H1 (cell line): ENCODE measurements around the gene KRTAP5-8. TPM values are rescaled to one million over a fixed set of nuclear protein-coding genes. Genes with fewer than 3 reads are reported as not detected.
A peak's percentile ranks its signal among the peaks of the same experiment; 100 is the strongest.
"Not testable (repeated sequence)": the region's sequence is repeated elsewhere in the genome, so short reads cannot be mapped to it uniquely, and the experiment has no call there.

ENCODE experiments used
- CTCF ChIA-PET: fragments of 300-600 bp; sonication (Branson Sonifier 250); formaldehyde crosslinking; loops from one replicate; lab custom pipeline; 2021; ENCODE audit not compliant: partially characterized antibody; lab: Charles Lee
- POLR2A ChIA-PET: fragments of 300-600 bp; sonication (Branson Sonifier 250); formaldehyde crosslinking; loops from one replicate; lab custom pipeline; 2021; ENCODE audit warnings: inconsistent platforms; ENCODE audit not compliant: partially characterized antibody; lab: Charles Lee
- DNase-seq, 2 experiments: peaks; one replicate each; pipeline versions ENCODE4 v3.0.0 to v3.0.0-alpha.2; 2010 to 2022; ENCODE audit warnings: low spot score in 2 of 2, low read depth in 1 of 2, mixed read lengths in 1 of 2
- FAIRE-seq: peaks from 2 replicates; lab custom pipeline; 2011; peaks lifted over from hg19 to GRCh38; lab: Jason Lieb, UNC
- H2AFZ ChIP-seq: 2 replicates; pipeline ENCODE4 v1.8.1; 2012; ENCODE audit warnings: low read length, inconsistent platforms
- H2AK5ac ChIP-seq: 2 replicates; pipeline ENCODE4 v1.6.1; 2013; ENCODE audit warnings: low read depth, low read length
- H2BK120ac ChIP-seq: replicated peaks from 2 replicates; pipeline ENCODE3; 2013; ENCODE audit warnings: low read depth, low read length, inconsistent platforms
- H2BK12ac ChIP-seq: 2 replicates; pipeline ENCODE4 v1.6.1; 2013; ENCODE audit warnings: low read depth, low read length
- H2BK15ac ChIP-seq: 2 replicates; pipeline ENCODE4 v1.6.1; 2013; ENCODE audit warnings: low read length
- H2BK20ac ChIP-seq: 2 replicates; pipeline ENCODE4 v1.6.1; 2013; ENCODE audit warnings: low read length
- H2BK5ac ChIP-seq: 2 replicates; pipeline ENCODE4 v1.6.1; 2013; ENCODE audit warnings: low read depth, low read length
- H3K14ac ChIP-seq: 2 replicates; pipeline ENCODE4 v1.6.1; 2013; ENCODE audit warnings: inconsistent platforms; ENCODE audit not compliant: insufficient read length
- H3K18ac ChIP-seq: 2 replicates; pipeline ENCODE4 v1.6.1; 2013; ENCODE audit warnings: low read length; ENCODE audit errors: extremely low read depth
- H3K23ac ChIP-seq: 2 replicates; pipeline ENCODE4 v1.6.1; 2013; ENCODE audit warnings: inconsistent platforms; ENCODE audit not compliant: insufficient read length
- H3K23me2 ChIP-seq: 2 replicates; pipeline ENCODE4 v1.6.1; 2013; ENCODE audit warnings: low read depth, low read length
- H3K27ac ChIP-seq: 2 replicates; pipeline ENCODE4 v1.6.1; 2011; ENCODE audit warnings: low read depth, low read length, inconsistent platforms
- H3K27me3 ChIP-seq, 4 experiments: replicated peaks in 1 of 4; 1 replicate in 1 of 4; 2 replicates in 3 of 4; pipeline versions ENCODE4 v1.6.1 to v1.8.1; 2011 to 2013; ENCODE audit warnings: low read length in 3 of 4, mild to moderate bottlenecking in 3 of 4, inconsistent platforms in 2 of 4, mixed read lengths in 2 of 4, moderate library complexity in 1 of 4; ENCODE audit not compliant: control insufficient read depth in 3 of 4, insufficient read depth in 3 of 4; ENCODE audit errors: extremely low read depth in 1 of 4
- H3K36me3 ChIP-seq, 4 experiments: 2 replicates each; pipeline versions ENCODE4 v1.6.1 to v1.8.1; 2011 to 2013; ENCODE audit warnings: mild to moderate bottlenecking in 4 of 4, low read length in 3 of 4, moderate library complexity in 2 of 4, control low read depth in 1 of 4, inconsistent platforms in 1 of 4; ENCODE audit not compliant: insufficient read depth in 4 of 4, control insufficient read depth in 2 of 4
- H3K4ac ChIP-seq: replicated peaks from 2 replicates; pipeline ENCODE3; 2013; ENCODE audit warnings: low read length, low read depth, mixed read lengths, inconsistent platforms; ENCODE audit not compliant: insufficient read length
- H3K4me1 ChIP-seq, 4 experiments: replicated peaks in 1 of 4; 1 replicate in 1 of 4; 2 replicates in 3 of 4; pipeline versions ENCODE4 v1.6.1 to v1.8.1; 2011 to 2013; ENCODE audit warnings: low read length in 3 of 4, inconsistent platforms in 2 of 4, mixed read lengths in 1 of 4; ENCODE audit not compliant: insufficient read depth in 4 of 4, control insufficient read depth in 3 of 4
- H3K4me2 ChIP-seq, 2 experiments: 2 replicates each; pipeline versions ENCODE4 v1.6.1 to v1.8.1; 2011 to 2013; ENCODE audit warnings: low read depth in 2 of 2, low read length in 2 of 2, control low read depth in 1 of 2, inconsistent platforms in 1 of 2, mild to moderate bottlenecking in 1 of 2; ENCODE audit not compliant: insufficient read depth in 1 of 2
- H3K4me3 ChIP-seq, 4 experiments: fragments of 200-600, 300-600 bp in 1 of 4; sonication (generic), shearing (Covaris generic), sonication (Bioruptor Twin) in 1 of 4; 2 replicates each; pipeline versions ENCODE4 v1.5.1 to v1.8.1; 2011 to 2016; ENCODE audit warnings: low read length in 4 of 4, low read depth in 3 of 4, control low read depth in 2 of 4, inconsistent platforms in 2 of 4, mild to moderate bottlenecking in 2 of 4, mixed read lengths in 1 of 4, moderate library complexity in 1 of 4; ENCODE audit not compliant: insufficient read depth in 2 of 4; ENCODE audit errors: extremely low read depth in 1 of 4
- H3K56ac ChIP-seq: replicated peaks from 2 replicates; pipeline ENCODE3; 2013; ENCODE audit warnings: low read depth, mild to moderate bottlenecking, mixed read lengths, low read length, inconsistent platforms; ENCODE audit not compliant: insufficient read length
- H3K79me1 ChIP-seq: 2 replicates; pipeline ENCODE4 v1.6.1; 2013; ENCODE audit warnings: low read depth, low read length, control low read depth
- H3K79me2 ChIP-seq, 2 experiments: 2 replicates each; pipeline versions ENCODE4 v1.6.1 to v1.8.1; 2012 to 2013; ENCODE audit warnings: low read length in 2 of 2, mild to moderate bottlenecking in 2 of 2, inconsistent platforms in 1 of 2; ENCODE audit not compliant: insufficient read depth in 2 of 2, control insufficient read depth in 1 of 2
- H3K9ac ChIP-seq, 4 experiments: replicated peaks in 1 of 4; 1 replicate in 1 of 4; 2 replicates in 3 of 4; pipeline versions ENCODE4 v1.6.1 to v1.8.1; 2011 to 2013; ENCODE audit warnings: low read depth in 3 of 4, low read length in 3 of 4, control low read depth in 2 of 4, mild to moderate bottlenecking in 2 of 4, moderate library complexity in 2 of 4, inconsistent platforms in 1 of 4; ENCODE audit errors: extremely low read depth in 1 of 4
- H3K9me3 ChIP-seq, 2 experiments: 2 replicates each; pipeline versions ENCODE4 v1.6.1 to v1.8.1; 2012 to 2013; ENCODE audit warnings: mild to moderate bottlenecking in 2 of 2, moderate library complexity in 2 of 2, control low read depth in 1 of 2, inconsistent platforms in 1 of 2, low read depth in 1 of 2, low read length in 1 of 2, mixed read lengths in 1 of 2; ENCODE audit not compliant: insufficient read depth in 2 of 2
- H4K20me1 ChIP-seq, 2 experiments: replicated peaks in 1 of 2; 2 replicates each; pipeline versions ENCODE3 to v1.8.1; 2011 to 2013; ENCODE audit warnings: inconsistent platforms in 2 of 2, low read length in 2 of 2, mild to moderate bottlenecking in 1 of 2; ENCODE audit not compliant: insufficient read depth in 2 of 2, control insufficient read depth in 1 of 2
- H4K5ac ChIP-seq: 2 replicates; pipeline ENCODE4 v1.6.1; 2013; ENCODE audit warnings: low read length, low read depth, mixed read lengths, inconsistent platforms; ENCODE audit not compliant: insufficient read length
- H4K8ac ChIP-seq: 2 replicates; pipeline ENCODE4 v1.8.0; 2013; ENCODE audit warnings: mild to moderate bottlenecking, moderate library complexity, low read length, inconsistent platforms; ENCODE audit not compliant: insufficient read depth; ENCODE audit errors: extremely low read depth
- H4K91ac ChIP-seq: replicated peaks from 2 replicates; pipeline ENCODE3; 2013; ENCODE audit warnings: low read length, mixed read lengths, inconsistent platforms; ENCODE audit not compliant: insufficient read length
- WGBS, 2 experiments: shearing (Covaris generic) in 1 of 2; methylation state at CpG; one replicate each; pipeline versions ENCODE4 v1.1.6 to v1.1.7; 2013 to 2015; ENCODE audit warnings: low lambda C conversion rate in 2 of 2, mixed read lengths in 2 of 2, inconsistent platforms in 1 of 2, low coverage in 1 of 2, missing lambda C conversion rate in 1 of 2; ENCODE audit not compliant: insufficient replicate concordance in 2 of 2, insufficient coverage in 1 of 2, insufficient read length in 1 of 2; ENCODE audit errors: extremely low coverage in 1 of 2, missing lambda C conversion rate in 1 of 2; 5-methylcytosine and 5-hydroxymethylcytosine counted together
- polyA plus RNA-seq, 7 experiments: library from polyadenylated mRNA; depleted of rRNA in 3 of 7; stranded (reverse) in 5 of 7; unstranded in 2 of 7; fragments of >200 nt in 5 of 7; fragments of 200-250 nt in 2 of 7; gene quantifications; 1 replicate in 5 of 7; 2 replicates in 1 of 7; 4 replicates in 1 of 7; pipeline versions ENCODE4 v1.2.1 to v1.2.3, GENCODE V29; 2011 to 2013; ENCODE audit warnings: missing spikeins in 2 of 7, mixed read lengths in 2 of 7
- total RNA-seq: library from RNA; stranded (reverse); fragmentation: NEBNext Ultra II Directional; extraction: Animal tissue kit (Norgen Biotek cat#: 25700); gene quantifications from 2 replicates; pipeline ENCODE4 v1.2.1, GENCODE V29; 2021

KRTAP5-8 gene
- total and polyA plus RNA-seq, 2 of the 8 experiments (the other 6 are each of a cell fraction or from before 2014, with no cell fraction given) = not detected

- FAIRE-seq, H4K20me1 ChIP-seq, H3K23ac ChIP-seq, H2BK5ac ChIP-seq, H2BK120ac ChIP-seq, H3K36me3 ChIP-seq, H4K91ac ChIP-seq, H3K27ac ChIP-seq, H2AK5ac ChIP-seq, H3K4ac ChIP-seq, DNase-seq, H3K4me1 ChIP-seq, H3K4me2 ChIP-seq, POLR2A ChIA-PET, H4K8ac ChIP-seq, H3K23me2 ChIP-seq, H3K79me2 ChIP-seq, H2BK20ac ChIP-seq, H3K9me3 ChIP-seq, H3K14ac ChIP-seq, H4K5ac ChIP-seq, H3K4me3 ChIP-seq, H3K18ac ChIP-seq, H3K9ac ChIP-seq, H3K27me3 ChIP-seq, H3K56ac ChIP-seq, H3K79me1 ChIP-seq, H2AFZ ChIP-seq: not testable (repeated sequence)
- peak overlapping the region; percentile 68; the same call in 1 of the 2 replicates for H2BK12ac ChIP-seq
- H2BK15ac ChIP-seq = peak overlapping the region; percentile 81; the same call in 1 of the 2 replicates
- 72% methylated on average over 7 of the region's 7 CpGs; no CpG with 5 or more reads in 1 of the 2 experiments for WGBS, 2 experiments
- CTCF ChIA-PET = interaction anchor here (0.6 to 2.0 kb wide), 15 partner anchors 9 to 251 kb away, joined by 3 to 15 read pairs (median 4); partner anchors contain the start of genes DHCR7, KRTAP5-9 and NADSYN1
Measured at GRCh38 chr11:71579513-71579912, 41.7 kb downstream of the KRTAP5-8 start.
